ENCODE measurements around the gene SYT6.
"Not testable (repeated sequence)": the region's sequence is repeated elsewhere in the genome, so short reads cannot be mapped to it uniquely, and the experiment has no call there.

GRCh38 chr1:114065671-114066070, 88.0 kb downstream of the SYT6 start:
- TF ChIP-seq CTCF (conservative IDR thresholded peaks at IDR 0.05; ENCODE audit: low read length); EZH2phosphoT487 (IDR thresholded peaks at IDR 0.05; ENCODE audit: borderline replicate concordance, low read depth, low read length): not testable (repeated sequence)

Data from OCI-LY7 (cell line).